HG03469 (cell line): ENCODE data around the gene ZFP3.
"Not testable (repeated sequence)": the region's sequence is repeated elsewhere in the genome, so short reads cannot be mapped to it uniquely, and the experiment has no call there.

Experiments used
- ATAC-seq: cut with Tn5 transposase; IDR thresholded peaks from one replicate; pipeline ENCODE4 v1.9.1; 2021; ENCODE audit warnings: mild to moderate bottlenecking, moderate library complexity, moderate number of reproducible peaks; ENCODE audit not compliant: unreplicated experiment

ZFP3 gene

GRCh38 chr17:5078106-5079028 lies at the start of gene ZFP3:
Gene ZFP3 (plus strand): TSS chr17:5078467. CDS start chr17:5091505, 13,038 bp downstream.
- ATAC-seq, result no peak

GRCh38 chr17:5030168-5030567 lies 48.1 kb upstream of the ZFP3 start:
- not testable (repeated sequence) for ATAC-seq

- ATAC-seq, result no peak
Measured at GRCh38 chr17:5031365-5032082, 46.7 kb upstream of the ZFP3 start.

GRCh38 chr17:5032865-5033264 lies 45.4 kb upstream of the ZFP3 start:
- no peak for ATAC-seq

- no peak for ATAC-seq
Measured at GRCh38 chr17:5033352-5034015, 44.8 kb upstream of the ZFP3 start.

GRCh38 chr17:5034063-5034462 lies 44.2 kb upstream of the ZFP3 start:
- no peak for ATAC-seq

GRCh38 chr17:5034651-5035050 lies 43.6 kb upstream of the ZFP3 start:
- ATAC-seq, result no peak

- ATAC-seq, result no peak
Measured at GRCh38 chr17:5035315-5035714, 43.0 kb upstream of the ZFP3 start, which contains the start of gene SLC52A1. Gene SLC52A1 (minus strand): TSS chr17:5035426. CDS start chr17:5034606, 820 bp downstream.

- ATAC-seq, result no peak
Measured at GRCh38 chr17:5042157-5043022, 35.9 kb upstream of the ZFP3 start.

- no peak for ATAC-seq
Measured at GRCh38 chr17:5043524-5043923, 34.7 kb upstream of the ZFP3 start.

- ATAC-seq, result no peak
Measured at GRCh38 chr17:5044630-5045029, 33.6 kb upstream of the ZFP3 start.

- no peak for ATAC-seq
Measured at GRCh38 chr17:5045496-5045895, 32.8 kb upstream of the ZFP3 start.

GRCh38 chr17:5047446-5047845 lies 30.8 kb upstream of the ZFP3 start:
- no peak for ATAC-seq

- no peak for ATAC-seq
Measured at GRCh38 chr17:5049314-5049841, 28.9 kb upstream of the ZFP3 start.

GRCh38 chr17:5050278-5050677 lies 28.0 kb upstream of the ZFP3 start:
- no peak for ATAC-seq

GRCh38 chr17:5055543-5055942 lies 22.7 kb upstream of the ZFP3 start:
- no peak for ATAC-seq

- ATAC-seq, result no peak
Measured at GRCh38 chr17:5065227-5065744, 13.0 kb upstream of the ZFP3 start.

GRCh38 chr17:5068236-5068635 lies 10.0 kb upstream of the ZFP3 start:
- no peak for ATAC-seq

- ATAC-seq, result no peak
Measured at GRCh38 chr17:5069724-5070123, 8.5 kb upstream of the ZFP3 start.

- not testable (repeated sequence) for ATAC-seq
Measured at GRCh38 chr17:5075472-5075871, 2.8 kb upstream of the ZFP3 start.
